GM18499 (cell line): ENCODE measurements around the gene HSPB6.

Experiments
- ATAC-seq: cut with Tn5 transposase; IDR thresholded peaks from one replicate; pipeline ENCODE4 v1.9.1; 2021; ENCODE audit warnings: moderate number of reproducible peaks; ENCODE audit not compliant: insufficient read depth, unreplicated experiment

HSPB6 gene

GRCh38 chr19:35748106-35749020 is 8.5 kb downstream of the HSPB6 start, which contains the start of gene LIN37:
LIN37 (plus strand) TSS chr19:35748576; CDS start chr19:35748725, 149 bp downstream.
- ATAC-seq: peak; percentile 61

- no peak for ATAC-seq
Observed at GRCh38 chr19:35746531-35746930, 10.3 kb downstream of the HSPB6 start.

- no peak for ATAC-seq
Observed at GRCh38 chr19:35746087-35746462, 10.8 kb downstream of the HSPB6 start.

- peak; percentile 33 for ATAC-seq
Observed at GRCh38 chr19:35745328-35746086, 11.3 kb downstream of the HSPB6 start, which contains the start of the genes PSENEN and U2AF1L4. PSENEN (plus strand) TSS chr19:35745651; CDS start chr19:35745931, 280 bp downstream. U2AF1L4 (minus strand) TSS chr19:35745418; CDS start chr19:35745391, 27 bp downstream.

GRCh38 chr19:35744430-35745327 is 12.2 kb downstream of the HSPB6 start:
- no peak for ATAC-seq

GRCh38 chr19:35743640-35744429 is 13.0 kb downstream of the HSPB6 start:
- no peak for ATAC-seq

GRCh38 chr19:35742121-35742724 is 14.6 kb downstream of the HSPB6 start, which contains the start of gene IGFLR1:
IGFLR1 (minus strand) TSS chr19:35742452; CDS start chr19:35741180, 1,272 bp downstream.
- no peak for ATAC-seq

- no peak for ATAC-seq
Observed at GRCh38 chr19:35741203-35741515, 15.7 kb downstream of the HSPB6 start.

GRCh38 chr19:35740423-35741202 is 16.2 kb downstream of the HSPB6 start:
- ATAC-seq: peak; percentile 38

- peak; percentile 9 for ATAC-seq
Observed at GRCh38 chr19:35740108-35740422, 16.8 kb downstream of the HSPB6 start.

GRCh38 chr19:35739275-35740107 is 17.3 kb downstream of the HSPB6 start:
- ATAC-seq: no peak

GRCh38 chr19:35738887-35739229 is 18.0 kb downstream of the HSPB6 start:
- no peak for ATAC-seq

- ATAC-seq: no peak
Observed at GRCh38 chr19:35738021-35738886, 18.6 kb downstream of the HSPB6 start.

GRCh38 chr19:35736913-35737886 is 19.6 kb downstream of the HSPB6 start:
- no peak for ATAC-seq

GRCh38 chr19:35734889-35735288 is 21.9 kb downstream of the HSPB6 start:
- ATAC-seq: no peak
